ENCODE measurements around the gene IGSF21. TPM values are rescaled to one million over a fixed set of nuclear protein-coding genes. Genes with fewer than 3 reads are reported as not detected.

The IGSF21 gene
- total RNA-seq, 1 experiment from 2014 or later: 30.5 TPM

- no peaks in the 10 kb centered on the region for H3K36me3 Mint-ChIP-seq
- ATAC-seq (no peak; the same call in 1 of the 2 replicates), DNase-seq (ENCODE audit: low spot score) (no peak)
- H3K27ac Mint-ChIP-seq: no peak overlapping the region
- no peaks in the 10 kb centered on the region for H3K9me3 Mint-ChIP-seq
- H3K4me3 Mint-ChIP-seq: no peak overlapping the region
- H3K27me3 Mint-ChIP-seq (ENCODE audit: low read depth): no peaks in the 10 kb centered on the region
- ChIA-PET CTCF (interaction anchor here (0.7 to 2.9 kb wide), 2 partner anchors 102 to 114 kb away, joined by 4 to 11 read pairs; no protein-coding TSS in a partner anchor), POLR2A (no interaction called here)
- H3K4me1 Mint-ChIP-seq: peaks cover 34% of the 10 kb centered on the region
- TF ChIP-seq HMGA2 (CRISPR knock-in tag; IDR thresholded peaks at IDR 0.05) (no peak), TEAD1 (CRISPR knock-in tag; IDR thresholded peaks at IDR 0.05) (no peak)
Observed at GRCh38 chr1:18132022-18132710, 24.6 kb downstream of the IGSF21 start.

- Mint-ChIP-seq H3K9me3 (no peaks in the 10 kb centered on the region), H3K4me1 (peaks cover 33% of the 10 kb centered on the region), H3K27me3 (ENCODE audit: low read depth) (no peaks in the 10 kb centered on the region), H3K27ac (no peak overlapping the region), H3K4me3 (no peak overlapping the region), H3K36me3 (no peaks in the 10 kb centered on the region)
- no peak for TF ChIP-seq FOXK1 (CRISPR knock-in tag; IDR thresholded peaks at IDR 0.05)
- no peak for TF ChIP-seq MYBL2 (CRISPR knock-in tag; IDR thresholded peaks at IDR 0.05)
- TF ChIP-seq GABPB1 (CRISPR knock-in tag; IDR thresholded peaks at IDR 0.05): no peak
- no peak for TF ChIP-seq CDX4 (CRISPR knock-in tag; IDR thresholded peaks at IDR 0.05; ENCODE audit: borderline replicate concordance)
- no peak for TF ChIP-seq TP53 (CRISPR knock-in tag; IDR thresholded peaks at IDR 0.05)
- TF ChIP-seq PRDM15 (CRISPR knock-in tag; IDR thresholded peaks at IDR 0.05): no peak
- TF ChIP-seq STAT6 (CRISPR knock-in tag; conservative IDR thresholded peaks at IDR 0.05; ENCODE audit: low read depth): no peak
- no peak for TF ChIP-seq ZNF512 (CRISPR knock-in tag; IDR thresholded peaks at IDR 0.05; ENCODE audit: borderline replicate concordance)
- TF ChIP-seq GRHL2 (CRISPR knock-in tag; IDR thresholded peaks at IDR 0.05; ENCODE audit: insufficient replicate concordance, severe bottlenecking): no peak
- no peak for TF ChIP-seq FOXJ3 (CRISPR knock-in tag; IDR thresholded peaks at IDR 0.05; ENCODE audit: borderline replicate concordance)
- TF ChIP-seq NFE2L1 (CRISPR knock-in tag; IDR thresholded peaks at IDR 0.05): no peak
- peak; percentile 86 for ATAC-seq
- POLR2A ChIA-PET: no interaction called here
- CTCF ChIA-PET: interaction anchor here (0.7 to 2.9 kb wide), 4 partner anchors 16 to 443 kb away, joined by 3 to 11 read pairs (median 4); no protein-coding TSS in a partner anchor
- DNase-seq (ENCODE audit: low spot score): peak; percentile 38
Observed at GRCh38 chr1:18132711-18133541, 25.3 kb downstream of the IGSF21 start.

Data from WTC11 (cell line).